Panc1 (cell line): Measurements from ENCODE around the gene ZNF382. TPM values are rescaled to one million over a fixed set of nuclear protein-coding genes. Genes with fewer than 3 reads are reported as not detected.
"Not testable (repeated sequence)": the region's sequence is repeated elsewhere in the genome, so short reads cannot be mapped to it uniquely, and the experiment has no call there.

Source experiments
- ATAC-seq: fragments of 200-7000 bp; cut with Tn5 transposase; 2 replicates; pipeline ENCODE4 v1.9.1; 2020; ENCODE audit warnings: mild to moderate bottlenecking, moderate library complexity
- BruUV-seq: library from RNA; stranded (reverse); fragments of 400-500 nt; replicated peaks from 2 replicates; lab custom pipeline; 2021; lab: Mats Ljungman, UMichigan
- CTCF ChIA-PET: fragments of 300-600 bp; sonication (Branson Sonifier 250); formaldehyde crosslinking; loops from one replicate; lab custom pipeline; 2022; ENCODE audit warnings: antibody characterized with exemption; lab: Charles Lee
- POLR2A ChIA-PET: fragments of 300-600 bp; sonication (Branson Sonifier 250); formaldehyde crosslinking; loops from one replicate; lab custom pipeline; 2022; ENCODE audit warnings: antibody characterized with exemption; lab: Charles Lee
- DNase-seq: peaks from one replicate; pipeline ENCODE4 v3.0.0-alpha.2; 2010; ENCODE audit warnings: low read depth, low spot score
- H3K27ac ChIP-seq: 2 replicates; pipeline ENCODE4 v1.5.1; 2011; ENCODE audit warnings: mild to moderate bottlenecking, low read length, inconsistent platforms
- H3K27me3 ChIP-seq: fragments of 200-500 bp; sonication (Bioruptor generic); 2 replicates; pipeline ENCODE4 v1.6.0; 2014; ENCODE audit warnings: low read length, inconsistent platforms; ENCODE audit not compliant: control insufficient read depth, insufficient read depth
- H3K36me3 ChIP-seq: fragments of 200-500 bp; sonication (Bioruptor generic); 2 replicates; pipeline ENCODE4 v1.5.1; 2014; ENCODE audit warnings: inconsistent platforms, mild to moderate bottlenecking, low read length, moderate library complexity; ENCODE audit not compliant: control insufficient read depth, insufficient read depth
- H3K4me1 ChIP-seq: 2 replicates; pipeline ENCODE4 v1.5.1; 2011; ENCODE audit warnings: inconsistent platforms, mild to moderate bottlenecking, low read length, moderate library complexity; ENCODE audit not compliant: control insufficient read depth, insufficient read depth
- H3K4me3 ChIP-seq, 2 experiments: 2 replicates each; pipeline ENCODE4 v1.5.1; 2011 to 2012; ENCODE audit warnings: low read depth in 2 of 2, low read length in 2 of 2, mild to moderate bottlenecking in 2 of 2, inconsistent platforms in 1 of 2, moderate library complexity in 1 of 2
- H3K9me3 ChIP-seq: fragments of 200-500 bp; sonication (Bioruptor generic); 2 replicates; pipeline ENCODE4 v1.5.1; 2014; ENCODE audit warnings: low read depth, mild to moderate bottlenecking, inconsistent platforms, low read length, moderate library complexity; ENCODE audit not compliant: control insufficient read depth, insufficient read depth
- POLR2AphosphoS5 ChIP-seq: IDR thresholded peaks from 2 replicates; pipeline ENCODE4 v1.6.1; 2012; ENCODE audit warnings: mild to moderate bottlenecking, low read depth, low read length, moderate library complexity
- SIN3A ChIP-seq: IDR thresholded peaks from 2 replicates; pipeline ENCODE4 v1.6.1; 2012; ENCODE audit warnings: low read depth, mild to moderate bottlenecking, low read length, moderate library complexity, borderline replicate concordance; ENCODE audit not compliant: insufficient read depth
- TCF7L2 ChIP-seq: IDR thresholded peaks from 2 replicates; pipeline ENCODE4 v1.6.1; 2011; ENCODE audit warnings: mild to moderate bottlenecking, low read depth, low read length, inconsistent platforms
- in situ Hi-C: cut with HindIII; loops from 2 replicates; pipeline ENCODE4 v1.10.0; 2016; ENCODE audit warnings: low sequenced_read_pairs, low pct_unique_long_range_greater_than_20kb
- intact Hi-C: fragments of 100-400 bp; cut with micrococcal nuclease; formaldehyde crosslinking; loops from one replicate; pipeline ENCODE4 v1.10.0; 2022; ENCODE audit not compliant: unreplicated experiment
- total RNA-seq: library from RNA; stranded (reverse); gene quantifications from one replicate; pipeline ENCODE4 v1.2.1, GENCODE V29; 2021; ENCODE audit not compliant: unreplicated experiment
- TF ChIP-seq, protein P1 (sequence below), 2 experiments: IDR thresholded peaks; 2 replicates each; pipeline ENCODE4 v1.6.1; 2011 to 2012; ENCODE audit warnings: low read depth in 2 of 2, control low read depth in 1 of 2, low read length in 1 of 2, mild to moderate bottlenecking in 1 of 2, moderate library complexity in 1 of 2; ENCODE audit not compliant: insufficient read depth in 1 of 2
- TF ChIP-seq, protein P2 (sequence below): fragments of 450-650 bp; IDR thresholded peaks from 2 replicates; pipeline ENCODE4 v1.5.1; 2017; ENCODE audit warnings: mild to moderate bottlenecking

The ZNF382 gene
- total RNA-seq, 1 experiment from 2014 or later, result 1.6 TPM

DNA sequence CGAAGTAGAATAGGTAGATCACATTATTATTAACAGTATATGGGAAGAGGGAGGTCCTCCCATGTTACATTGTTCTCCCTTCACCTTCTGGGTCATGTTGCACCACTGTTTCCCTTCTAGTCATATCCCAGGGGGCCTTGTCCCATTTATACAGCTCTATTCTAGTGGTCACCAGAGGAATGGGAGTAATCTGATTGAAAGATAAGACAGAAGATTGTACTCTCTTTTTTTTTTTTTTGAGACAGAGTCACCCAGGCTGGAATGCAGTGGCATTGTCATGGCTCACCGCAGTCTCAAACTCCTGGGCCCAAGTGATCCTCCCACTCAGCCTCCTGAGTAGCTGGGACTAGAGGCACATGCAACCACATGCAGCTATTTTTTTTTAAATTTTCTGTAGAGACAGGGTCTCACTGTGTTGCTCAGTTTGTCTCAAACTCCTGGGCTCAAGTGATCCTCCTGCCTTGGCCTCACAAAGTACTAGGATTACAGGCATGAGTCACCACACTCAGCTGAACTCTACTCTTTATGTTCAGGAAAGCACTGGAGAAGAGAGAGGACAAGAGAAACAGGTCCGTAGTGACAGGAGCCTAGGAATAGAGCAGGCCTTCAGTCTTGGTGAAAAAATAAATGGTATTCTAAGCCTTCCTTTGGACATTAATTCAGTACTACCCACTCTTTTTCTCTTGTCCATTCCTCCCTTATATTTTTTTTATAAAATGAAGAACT is 27.7 kb upstream of the ZNF382 start:
- in situ Hi-C loops, result no loop called here
- Histone ChIP-seq H3K4me1 (peaks cover 7% of the 10 kb centered on the region; the same call in 1 of the 2 replicates), H3K27ac (no peak overlapping the region), H3K36me3 (peaks cover 10% of the 10 kb centered on the region), H3K4me3 (no peak overlapping the region), H3K9me3 (peaks cover 15% of the 10 kb centered on the region), H3K27me3 (no peaks in the 10 kb centered on the region)
- ATAC-seq, result no peak
- no peak for TF ChIP-seq POLR2AphosphoS5
- DNase-seq, result no peak
- POLR2A ChIA-PET, result no interaction called here
- BruUV-seq, result no TSS peak
- CTCF ChIA-PET, result no interaction called here
- intact Hi-C loops, result no loop called here

DNA sequence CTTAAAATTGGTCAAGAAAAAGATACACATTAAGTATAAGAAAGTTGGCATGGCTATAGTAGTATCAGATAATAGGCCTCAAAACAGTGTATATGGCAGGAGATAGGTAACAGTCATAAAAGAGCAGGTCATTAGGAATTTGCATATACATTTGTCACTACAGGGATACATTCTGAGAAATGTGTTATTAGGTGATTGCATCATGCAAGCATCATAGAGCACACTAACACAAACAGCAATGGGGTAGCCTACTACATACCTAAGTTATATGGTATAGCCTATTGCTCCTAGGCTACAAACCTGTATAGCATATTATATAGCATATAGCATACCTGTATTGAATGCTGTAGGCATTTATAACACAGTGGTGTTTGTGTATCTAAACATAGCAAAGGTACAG is 25.9 kb upstream of the ZNF382 start:
- DNase-seq, result no peak

DNA sequence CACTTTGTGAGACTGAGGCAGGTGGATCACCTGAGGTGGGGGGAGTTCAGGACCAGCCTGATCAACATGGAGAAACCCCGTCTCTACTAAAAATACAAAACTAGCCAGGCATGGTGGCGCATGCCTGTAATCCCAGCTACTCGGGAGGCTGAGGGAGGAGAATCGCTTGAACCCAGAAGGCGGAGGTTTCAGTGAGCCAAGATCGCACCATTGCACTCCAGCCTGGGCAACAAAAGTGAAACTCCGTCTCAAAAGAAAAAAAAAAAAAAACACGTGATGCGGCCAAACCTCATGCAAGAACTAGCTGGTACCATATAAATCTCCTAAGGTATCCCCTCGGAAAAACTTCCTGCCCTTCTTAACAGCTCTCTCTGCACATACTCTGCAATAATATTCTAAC is 2.4 kb upstream of the ZNF382 start:
- not testable (repeated sequence) for BruUV-seq, DNase-seq

More for the DNA sequence above, 25.9 kb upstream of the ZNF382 start:
- H3K4me1 ChIP-seq, result peaks cover 7% of the 10 kb centered on the region; the same call in 1 of the 2 replicates
- no peaks in the 10 kb centered on the region for H3K27me3 ChIP-seq
- H3K27ac ChIP-seq, result no peak overlapping the region
- CTCF ChIA-PET, result no interaction called here
- peaks cover 18% of the 10 kb centered on the region for H3K9me3 ChIP-seq
- intact Hi-C loops (no loop called here), in situ Hi-C loops (no loop called here)
- TSS peak; percentile 10 for BruUV-seq
- no peak overlapping the region for H3K4me3 ChIP-seq
- peaks cover 10% of the 10 kb centered on the region for H3K36me3 ChIP-seq
- TF ChIP-seq, protein P1, sequence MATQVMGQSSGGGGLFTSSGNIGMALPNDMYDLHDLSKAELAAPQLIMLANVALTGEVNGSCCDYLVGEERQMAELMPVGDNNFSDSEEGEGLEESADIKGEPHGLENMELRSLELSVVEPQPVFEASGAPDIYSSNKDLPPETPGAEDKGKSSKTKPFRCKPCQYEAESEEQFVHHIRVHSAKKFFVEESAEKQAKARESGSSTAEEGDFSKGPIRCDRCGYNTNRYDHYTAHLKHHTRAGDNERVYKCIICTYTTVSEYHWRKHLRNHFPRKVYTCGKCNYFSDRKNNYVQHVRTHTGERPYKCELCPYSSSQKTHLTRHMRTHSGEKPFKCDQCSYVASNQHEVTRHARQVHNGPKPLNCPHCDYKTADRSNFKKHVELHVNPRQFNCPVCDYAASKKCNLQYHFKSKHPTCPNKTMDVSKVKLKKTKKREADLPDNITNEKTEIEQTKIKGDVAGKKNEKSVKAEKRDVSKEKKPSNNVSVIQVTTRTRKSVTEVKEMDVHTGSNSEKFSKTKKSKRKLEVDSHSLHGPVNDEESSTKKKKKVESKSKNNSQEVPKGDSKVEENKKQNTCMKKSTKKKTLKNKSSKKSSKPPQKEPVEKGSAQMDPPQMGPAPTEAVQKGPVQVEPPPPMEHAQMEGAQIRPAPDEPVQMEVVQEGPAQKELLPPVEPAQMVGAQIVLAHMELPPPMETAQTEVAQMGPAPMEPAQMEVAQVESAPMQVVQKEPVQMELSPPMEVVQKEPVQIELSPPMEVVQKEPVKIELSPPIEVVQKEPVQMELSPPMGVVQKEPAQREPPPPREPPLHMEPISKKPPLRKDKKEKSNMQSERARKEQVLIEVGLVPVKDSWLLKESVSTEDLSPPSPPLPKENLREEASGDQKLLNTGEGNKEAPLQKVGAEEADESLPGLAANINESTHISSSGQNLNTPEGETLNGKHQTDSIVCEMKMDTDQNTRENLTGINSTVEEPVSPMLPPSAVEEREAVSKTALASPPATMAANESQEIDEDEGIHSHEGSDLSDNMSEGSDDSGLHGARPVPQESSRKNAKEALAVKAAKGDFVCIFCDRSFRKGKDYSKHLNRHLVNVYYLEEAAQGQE (IDR thresholded peaks at IDR 0.05; ENCODE audit: insufficient read depth in 1 of 2, low read depth in 2 of 2, low read length in 1 of 2), result no peak
- TF ChIP-seq, protein P2, sequence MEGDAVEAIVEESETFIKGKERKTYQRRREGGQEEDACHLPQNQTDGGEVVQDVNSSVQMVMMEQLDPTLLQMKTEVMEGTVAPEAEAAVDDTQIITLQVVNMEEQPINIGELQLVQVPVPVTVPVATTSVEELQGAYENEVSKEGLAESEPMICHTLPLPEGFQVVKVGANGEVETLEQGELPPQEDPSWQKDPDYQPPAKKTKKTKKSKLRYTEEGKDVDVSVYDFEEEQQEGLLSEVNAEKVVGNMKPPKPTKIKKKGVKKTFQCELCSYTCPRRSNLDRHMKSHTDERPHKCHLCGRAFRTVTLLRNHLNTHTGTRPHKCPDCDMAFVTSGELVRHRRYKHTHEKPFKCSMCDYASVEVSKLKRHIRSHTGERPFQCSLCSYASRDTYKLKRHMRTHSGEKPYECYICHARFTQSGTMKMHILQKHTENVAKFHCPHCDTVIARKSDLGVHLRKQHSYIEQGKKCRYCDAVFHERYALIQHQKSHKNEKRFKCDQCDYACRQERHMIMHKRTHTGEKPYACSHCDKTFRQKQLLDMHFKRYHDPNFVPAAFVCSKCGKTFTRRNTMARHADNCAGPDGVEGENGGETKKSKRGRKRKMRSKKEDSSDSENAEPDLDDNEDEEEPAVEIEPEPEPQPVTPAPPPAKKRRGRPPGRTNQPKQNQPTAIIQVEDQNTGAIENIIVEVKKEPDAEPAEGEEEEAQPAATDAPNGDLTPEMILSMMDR, result no peak
- TF ChIP-seq POLR2AphosphoS5, result no peak
- no peak for TF ChIP-seq TCF7L2
- no peak for TF ChIP-seq SIN3A
- no peak for ATAC-seq
- POLR2A ChIA-PET, result no interaction called here

More for the DNA sequence above, 2.4 kb upstream of the ZNF382 start:
- H3K4me3 ChIP-seq, H3K27ac ChIP-seq, ATAC-seq, H3K9me3 ChIP-seq, CTCF ChIA-PET, intact Hi-C loops, in situ Hi-C loops, H3K4me1 ChIP-seq, H3K27me3 ChIP-seq, H3K36me3 ChIP-seq: not testable (repeated sequence)
- POLR2A ChIA-PET, result interaction anchor here (0.6 kb wide), 1 partner anchor 72 kb away, joined by 6 read pairs; no protein-coding TSS in a partner anchor
